Thoracic aorta endothelial cell (primary cell): Measurements from ENCODE around the gene SOX15. TPM values are rescaled to one million over a fixed set of nuclear protein-coding genes. Genes with fewer than 3 reads are reported as not detected.

Experiments used
- small RNA-seq: library from RNA; depleted of rRNA; stranded (forward); fragments of <200 nt; gene quantifications from one replicate; pipeline ENCODE3, GENCODE V24; 2012
- total RNA-seq: library from RNA; depleted of rRNA; stranded (reverse); fragments of >200 nt; gene quantifications from 2 replicates; pipeline ENCODE4 v1.2.3, GENCODE V29; 2012

SOX15 gene
- not detected in 2 replicates for total RNA-seq

GRCh38 chr17:7589891-7590691, at the start of gene SOX15:
SOX15 (minus strand) TSS chr17:7590094; CDS start chr17:7589676, 418 bp downstream.

GRCh38 chr17:7629939-7630571, 40.2 kb upstream of the SOX15 start, which contains the start of gene SHBG:
SHBG (plus strand) TSS chr17:7630135; CDS start chr17:7630173, 38 bp downstream.

GRCh38 chr17:7627250-7628121, 37.6 kb upstream of the SOX15 start, which contains the start of gene SAT2:
SAT2 (minus strand) TSS chr17:7627821; CDS start chr17:7627635, 186 bp downstream.

GRCh38 chr17:7614425-7615264, 24.8 kb upstream of the SOX15 start, which contains the start of gene FXR2:
FXR2 (minus strand) TSS chr17:7614897; CDS start chr17:7614532, 365 bp downstream.

GRCh38 chr17:7583253-7584109, 6.4 kb downstream of the SOX15 start, which contains the start of gene MPDU1:
MPDU1 (plus strand) TSS chr17:7583852; CDS start chr17:7583863, 11 bp downstream.

GRCh38 chr17:7579001-7579833, 10.7 kb downstream of the SOX15 start, which contains the start of gene CD68:
CD68 (plus strand) TSS chr17:7579638; CDS start chr17:7579678, 40 bp downstream.

GRCh38 chr17:7561589-7562207, 28.2 kb downstream of the SOX15 start, which contains the start of gene SENP3:
SENP3 (plus strand) TSS chr17:7561919; CDS start chr17:7563077, 1,158 bp downstream.

GRCh38 chr17:7558544-7559319, 31.2 kb downstream of the SOX15 start, which contains the start of gene TNFSF13:
TNFSF13 (plus strand) TSS chr17:7558750; CDS start chr17:7559040, 290 bp downstream.

GRCh38 chr17:7548585-7549400, 41.1 kb downstream of the SOX15 start, which contains the start of gene TNFSF12:
TNFSF12 (plus strand) TSS chr17:7549058; CDS start chr17:7549154, 96 bp downstream.

Small RNA genes lying within 50 kb of the gene (small RNA-seq; reads per million reads assigned to genes)
- gene CD68 (not detected), gene SNORA48 (not detected), gene SNORD10 (not detected)

Other genes starting within 250 kb of the SOX15 start
- gene KCTD11, start 237.9 kb downstream of the SOX15 start, total RNA-seq, result 2.1 and 2.6 TPM in 2 replicates
- not detected in 2 replicates for gene TMEM95, start 234.9 kb downstream of the SOX15 start, total RNA-seq
- 0.27 and 0.29 TPM in 2 replicates for gene TNK1, start 209.0 kb downstream of the SOX15 start, total RNA-seq
- gene PLSCR3, start 195.6 kb downstream of the SOX15 start, total RNA-seq, result 19.5 and 22.2 TPM in 2 replicates
- gene TMEM256, start 186.0 kb downstream of the SOX15 start, total RNA-seq, result 49.5 and 65.8 TPM in 2 replicates
- 4.5 and 7.3 TPM in 2 replicates for gene NLGN2, start 182.2 kb downstream of the SOX15 start, total RNA-seq
- not detected in 2 replicates for gene SPEM1, start 169.8 kb downstream of the SOX15 start, total RNA-seq
- not detected in 2 replicates for gene SPEM2, start 164.5 kb downstream of the SOX15 start, total RNA-seq
- not detected in 2 replicates for gene SPEM3, start 161.2 kb downstream of the SOX15 start, total RNA-seq
- gene TMEM102, start 154.7 kb downstream of the SOX15 start, total RNA-seq, result 4.7 and 5.5 TPM in 2 replicates
- 0.22 and 0.27 TPM in 2 replicates for gene FGF11, start 150.6 kb downstream of the SOX15 start, total RNA-seq
- gene CHRNB1, start 145.0 kb downstream of the SOX15 start, total RNA-seq, result 4.4 and 4.8 TPM in 2 replicates
- 17.6 and 23.3 TPM in 2 replicates for gene ZBTB4, start 110.5 kb downstream of the SOX15 start, total RNA-seq
- gene SLC35G6, start 108.6 kb downstream of the SOX15 start, total RNA-seq, result not detected in 2 replicates
- gene POLR2A, start 105.7 kb downstream of the SOX15 start, total RNA-seq, result 110 and 117 TPM in 2 replicates
- gene TNFSF12, start 41.0 kb downstream of the SOX15 start, total RNA-seq, result 12.5 and 12.6 TPM in 2 replicates
- gene TNFSF13, start 31.3 kb downstream of the SOX15 start, total RNA-seq, result 2.7 and 3.1 TPM in 2 replicates
- gene SENP3, start 28.2 kb downstream of the SOX15 start, total RNA-seq, result 66.1 and 78.8 TPM in 2 replicates
- 5.5 and 5.8 TPM in 2 replicates for gene CD68, start 10.5 kb downstream of the SOX15 start, total RNA-seq
- 103 and 144 TPM in 2 replicates for gene MPDU1, start 6.2 kb downstream of the SOX15 start, total RNA-seq
- 30.5 and 33.8 TPM in 2 replicates for gene FXR2, start 24.8 kb upstream of the SOX15 start, total RNA-seq
- 21.8 and 24.5 TPM in 2 replicates for gene SAT2, start 37.7 kb upstream of the SOX15 start, total RNA-seq
- gene SHBG, start 40.0 kb upstream of the SOX15 start, total RNA-seq, result not detected in 2 replicates
- gene ATP1B2, start 60.8 kb upstream of the SOX15 start, total RNA-seq, result not detected in 2 replicates
- 84.7 and 89.0 TPM in 2 replicates for gene TP53, start 97.4 kb upstream of the SOX15 start, total RNA-seq
- gene WRAP53, start 98.4 kb upstream of the SOX15 start, total RNA-seq, result 14.0 and 18.1 TPM in 2 replicates
- 0.36 and 0.53 TPM in 2 replicates for gene EFNB3, start 115.1 kb upstream of the SOX15 start, total RNA-seq
- 0.36 TPM in 1 of 2 replicates, not detected in the other for gene DNAH2, start 127.7 kb upstream of the SOX15 start, total RNA-seq
- gene KDM6B, start 244.1 kb upstream of the SOX15 start, total RNA-seq, result 5.3 and 8.9 TPM in 2 replicates